Stimulated activated CD8-positive, alpha-beta memory T cell treated with anti-CD3 and anti-CD28 coated beads, Interleukin-4, amount 100 ng/mL, for 1 hour (primary cell): Measurements from ENCODE around the gene FAM168B.
"Not testable (repeated sequence)": the region's sequence is repeated elsewhere in the genome, so short reads cannot be mapped to it uniquely, and the experiment has no call there.

Experiments used
- DNase-seq, 2 donors: peaks; one replicate each; pipeline ENCODE4 v3.0.0-alpha.2; 2020; ENCODE audit warnings: low read depth in 2 of 2, low spot score in 1 of 2

Gene FAM168B

DNA sequence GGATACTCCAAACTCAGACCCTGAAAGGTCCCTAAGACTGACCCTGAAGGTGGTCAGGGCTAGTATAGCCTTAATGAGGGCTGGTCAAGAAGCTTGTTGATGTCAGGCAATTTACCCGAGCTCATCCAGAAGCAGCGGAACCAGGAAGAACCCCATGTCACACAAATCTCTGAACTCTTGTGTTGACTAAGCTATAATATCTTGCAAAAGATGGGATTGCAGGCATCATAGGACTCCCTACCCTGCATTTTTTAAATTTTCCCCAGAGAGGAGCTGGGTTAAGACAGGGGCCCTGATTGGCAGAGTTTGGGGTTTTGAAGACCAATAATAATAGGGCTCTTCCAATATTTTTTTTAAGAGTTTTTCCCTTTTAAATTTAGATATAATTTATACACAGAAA, 9.9 kb upstream of the FAM168B start:
- no peak for DNase-seq

DNA sequence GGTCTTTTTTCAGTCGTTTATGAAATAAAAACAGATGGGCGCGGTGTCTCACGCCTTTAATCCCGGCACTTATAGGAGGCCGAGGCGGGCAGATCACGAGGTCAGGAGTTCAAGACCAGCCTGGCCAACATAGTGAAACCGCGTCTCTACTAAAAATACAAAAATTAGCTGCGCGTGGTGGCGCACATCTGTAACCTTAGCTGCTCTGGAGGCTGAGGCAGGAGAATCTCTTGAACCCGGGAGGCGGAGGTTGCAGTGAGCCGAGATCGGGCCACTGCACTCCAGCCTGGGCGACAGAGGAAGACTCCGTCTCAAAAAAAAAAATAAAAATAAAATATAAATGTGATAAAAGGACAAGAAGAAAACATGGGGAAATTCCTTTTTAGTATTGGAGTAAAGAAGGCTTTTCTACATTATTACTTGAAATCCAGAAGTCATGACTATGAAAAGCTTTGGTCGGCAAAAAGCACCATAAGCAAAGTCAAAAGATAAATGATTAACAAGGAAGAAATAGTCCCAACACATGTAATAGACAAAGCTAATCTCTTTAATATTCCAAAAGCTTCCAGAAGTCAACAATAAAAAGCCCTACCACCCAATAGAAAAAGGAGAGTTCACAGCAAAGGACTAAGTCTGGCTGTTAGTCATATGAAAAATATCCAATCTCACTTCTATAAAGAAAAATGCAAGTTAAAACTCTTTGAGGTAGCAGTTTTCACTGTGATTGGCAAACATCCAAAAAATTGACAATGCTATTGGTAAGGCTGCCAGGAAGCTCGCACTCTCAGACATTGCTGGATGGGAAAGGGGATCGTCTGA, 1.4 kb upstream of the FAM168B start:
- no peak for DNase-seq

DNA sequence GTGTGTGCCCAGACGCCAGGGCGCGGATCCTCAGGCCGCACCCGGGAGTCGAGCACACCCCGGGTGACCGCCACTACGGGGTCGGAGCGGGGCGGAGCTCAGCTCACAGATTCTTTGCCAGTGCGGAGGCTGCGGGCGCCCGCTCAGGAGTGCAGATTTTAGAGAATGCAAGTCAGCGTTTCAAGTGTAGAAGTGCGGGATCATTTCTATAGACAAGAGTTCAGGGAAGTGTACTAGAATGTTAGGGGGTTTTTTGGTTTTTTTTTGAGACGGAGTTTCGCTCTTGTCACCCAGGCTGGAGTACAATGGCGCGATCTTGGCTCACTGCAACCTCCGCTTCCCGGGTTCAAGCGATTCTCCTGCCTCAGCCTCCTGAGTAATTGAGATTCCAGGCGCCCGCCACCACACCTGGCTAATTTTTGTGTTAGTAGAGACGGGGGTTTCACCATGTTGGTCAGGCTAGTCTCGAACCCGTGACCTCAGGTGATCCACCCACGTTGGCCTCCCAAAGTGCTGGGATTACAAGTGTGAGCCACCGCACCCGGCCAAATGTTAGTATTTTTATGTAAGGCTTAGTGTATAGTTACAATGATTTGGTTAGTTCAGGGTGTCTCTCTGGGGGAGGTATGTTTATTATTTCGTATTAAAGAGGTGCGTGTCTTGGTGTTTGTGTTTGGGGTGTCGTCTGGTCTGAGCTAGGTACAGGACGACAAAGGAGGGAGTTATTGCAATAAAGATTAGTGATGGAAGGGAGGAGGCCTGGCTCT, 619 bp upstream of the FAM168B start:
- no peak for DNase-seq

DNA sequence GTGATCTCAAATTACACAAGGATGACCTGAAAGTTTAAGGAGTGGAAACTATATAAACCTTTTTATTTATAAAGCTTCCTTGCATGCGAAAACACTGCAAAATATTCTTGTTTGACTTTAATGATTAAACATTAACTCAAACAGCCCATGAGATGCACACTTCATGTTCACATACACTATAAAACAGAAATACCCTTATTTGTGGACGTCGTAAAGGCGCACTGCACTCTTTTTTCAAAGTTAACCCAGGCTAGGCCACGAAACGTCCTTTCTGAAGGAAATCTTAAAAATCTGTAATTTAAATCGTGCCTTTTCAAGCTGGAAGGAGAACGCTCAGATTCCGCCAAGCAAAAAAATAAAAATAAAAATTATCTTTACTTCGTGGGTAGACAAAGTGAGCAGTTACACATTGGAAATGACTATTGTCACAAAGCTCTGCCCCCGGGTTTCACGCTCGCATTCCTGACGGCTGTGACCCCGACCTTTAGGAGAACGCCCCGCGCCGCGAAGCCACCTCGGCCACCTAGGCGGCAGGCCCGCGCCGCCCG, 728 bp downstream of the FAM168B start:
- DNase-seq = no peak

DNA sequence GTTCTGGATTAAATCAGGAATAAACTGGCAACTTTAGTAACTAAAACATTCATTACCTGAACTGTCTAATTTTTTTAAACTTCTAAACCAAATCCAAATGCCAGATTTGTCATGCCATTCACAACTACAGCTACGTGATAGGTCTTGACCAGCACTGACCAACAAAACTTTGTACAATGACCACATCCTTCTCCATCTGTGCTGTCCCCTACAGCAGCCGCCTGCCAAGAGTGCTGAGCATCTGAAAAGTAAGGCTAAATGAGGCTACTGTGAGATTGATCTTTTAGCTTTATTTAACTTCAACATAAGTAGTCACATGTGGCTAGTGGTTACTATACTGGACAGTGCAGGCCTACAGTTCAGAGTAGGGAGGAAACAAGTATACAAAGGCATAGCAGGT, 7.6 kb downstream of the FAM168B start:
- DNase-seq = no peak

DNA sequence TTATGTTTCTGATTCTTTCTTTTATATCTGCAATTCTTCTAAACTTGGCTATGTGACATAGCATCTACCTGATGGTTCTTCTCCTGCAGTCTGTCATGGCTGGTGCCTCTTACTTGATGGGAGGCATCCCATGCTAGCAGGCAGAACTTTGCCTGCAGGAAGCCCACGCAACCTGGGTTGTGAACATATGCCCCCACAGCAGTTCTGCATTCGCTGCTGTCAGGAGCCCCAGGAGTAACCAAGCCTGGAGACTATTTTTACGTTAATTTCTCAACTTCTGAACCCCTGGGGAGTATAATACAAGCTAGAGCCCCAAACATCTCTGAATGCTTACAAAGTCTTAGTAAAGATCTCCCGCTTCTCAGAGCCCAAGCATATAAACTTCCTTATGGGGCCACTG, 12.1 kb downstream of the FAM168B start:
- no peak for DNase-seq

DNA sequence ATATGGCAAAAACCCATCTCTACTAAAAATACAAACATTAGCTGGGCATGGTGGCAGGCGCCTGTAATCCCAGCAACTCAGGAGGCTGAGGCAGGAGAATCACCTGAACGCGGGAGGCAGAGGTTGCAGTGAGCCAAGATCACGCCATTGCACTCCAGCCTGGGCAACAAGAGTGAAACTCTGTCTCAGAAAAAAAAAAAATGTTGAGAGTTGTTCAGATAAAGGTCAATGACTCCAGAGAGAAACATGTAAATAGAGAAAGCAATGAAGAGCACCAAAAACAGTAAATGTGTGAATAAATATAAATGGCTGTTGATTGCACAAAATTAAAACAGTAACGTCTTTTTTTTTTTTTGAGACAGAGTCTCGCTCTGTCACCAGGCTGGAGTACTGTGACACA, 13.3 kb downstream of the FAM168B start:
- DNase-seq = not testable (repeated sequence)

DNA sequence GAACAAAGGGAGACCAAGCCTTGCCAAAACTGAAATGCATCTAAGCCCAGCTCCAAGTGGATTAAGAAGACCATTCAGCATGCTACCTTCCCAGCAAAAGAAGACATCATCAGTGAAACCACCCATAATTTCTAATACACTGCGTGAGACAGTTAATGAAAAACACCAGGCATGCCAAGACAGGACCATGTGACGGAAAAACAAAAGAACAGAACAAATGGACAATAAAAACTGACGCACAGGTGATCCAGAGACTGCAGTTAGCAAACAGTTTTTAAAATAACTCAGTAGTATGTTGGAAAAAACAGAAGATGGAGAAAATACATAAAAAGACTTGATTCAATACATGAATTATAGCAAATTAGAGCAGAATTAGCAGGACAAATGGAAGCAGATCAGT, 15.3 kb downstream of the FAM168B start:
- no peak for DNase-seq

DNA sequence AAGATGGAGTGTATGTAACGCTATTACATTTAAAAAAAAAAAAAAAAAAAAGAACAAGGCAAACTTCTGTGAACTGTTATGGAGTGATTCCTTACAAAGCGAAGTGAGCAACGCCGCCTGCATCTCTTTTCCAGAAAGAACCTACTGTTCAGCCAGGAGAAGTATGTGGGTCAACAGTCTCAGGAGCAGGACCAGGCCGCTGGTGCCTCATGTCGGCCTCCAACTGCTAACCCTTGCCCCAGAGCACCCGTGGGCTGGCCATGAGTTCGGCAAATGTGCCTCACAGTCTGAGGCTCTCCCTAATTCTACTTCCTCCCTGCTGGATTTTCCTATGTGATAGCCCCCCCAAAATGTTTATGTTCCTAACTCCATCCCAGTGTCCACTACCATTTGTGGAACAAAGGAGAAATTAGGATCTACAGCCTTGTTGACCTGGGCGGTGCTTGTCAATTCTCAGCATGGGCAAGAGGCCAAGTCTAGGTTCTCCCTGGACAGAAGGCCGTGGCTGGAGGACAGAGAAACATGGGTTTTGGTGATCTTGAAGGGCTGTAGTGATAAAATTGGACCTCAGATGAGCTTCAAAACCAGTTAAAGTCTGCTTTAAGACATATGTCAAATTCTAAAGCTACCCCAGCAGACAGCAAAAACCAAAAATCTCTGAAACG, 15.9 kb downstream of the FAM168B start:
- no peak for DNase-seq

DNA sequence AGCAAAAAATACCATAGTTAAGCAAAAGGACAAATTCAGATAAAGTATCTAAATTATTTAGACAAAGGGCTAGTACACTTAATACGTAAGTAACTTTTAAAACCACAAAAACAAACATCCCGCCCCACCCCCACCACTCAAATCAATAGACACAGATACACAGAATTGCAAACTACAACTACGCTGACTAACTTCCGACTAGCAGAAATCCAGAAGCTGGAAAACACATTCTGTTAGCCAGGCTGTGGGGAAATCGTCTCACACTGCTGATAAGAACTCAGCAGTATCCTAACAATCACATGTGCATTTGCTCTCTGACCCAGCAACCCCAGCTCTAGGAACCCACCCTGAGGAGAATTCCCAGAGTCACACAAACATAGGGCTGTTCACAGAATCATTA, 16.6 kb downstream of the FAM168B start:
- DNase-seq = no peak

DNA sequence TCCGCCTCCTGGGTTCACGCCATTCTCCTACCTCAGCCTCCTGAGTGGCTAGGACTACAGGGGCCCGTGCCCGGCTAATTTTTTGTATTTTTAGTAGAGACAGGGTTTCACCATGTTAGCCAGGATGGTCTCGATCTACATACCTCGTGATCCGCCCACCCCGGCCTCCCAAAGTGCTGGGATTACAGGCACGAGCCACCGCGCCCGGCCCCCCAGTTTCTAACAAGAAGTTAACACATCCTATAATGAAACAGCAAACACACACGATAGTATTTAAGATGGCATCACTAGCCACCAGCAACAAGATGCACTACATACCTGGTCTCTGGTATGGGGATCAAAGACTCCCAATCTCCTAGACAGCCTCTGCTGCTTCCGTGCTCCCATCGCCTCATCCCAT, 17.7 kb downstream of the FAM168B start:
- DNase-seq = not testable (repeated sequence)

DNA sequence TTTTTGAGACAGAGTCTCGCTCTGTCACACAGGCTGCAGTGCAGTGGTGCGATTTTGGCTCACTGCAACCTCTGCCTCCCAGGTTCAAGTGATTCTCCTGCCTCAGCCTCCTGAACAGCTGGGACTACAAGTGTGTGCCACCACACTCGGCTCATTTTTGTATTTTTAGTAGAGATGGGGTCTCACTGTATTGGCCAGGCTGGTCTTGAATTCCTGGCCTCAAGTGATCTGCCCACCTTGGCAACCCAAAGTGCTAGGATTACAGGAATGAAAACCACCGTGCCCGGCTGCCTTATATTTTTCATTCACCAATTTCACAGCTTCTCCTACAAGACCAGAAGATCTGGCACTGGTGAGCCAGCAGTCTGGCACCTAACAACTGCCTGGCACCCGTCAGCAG, 25.1 kb downstream of the FAM168B start:
- not testable (repeated sequence) for DNase-seq

DNA sequence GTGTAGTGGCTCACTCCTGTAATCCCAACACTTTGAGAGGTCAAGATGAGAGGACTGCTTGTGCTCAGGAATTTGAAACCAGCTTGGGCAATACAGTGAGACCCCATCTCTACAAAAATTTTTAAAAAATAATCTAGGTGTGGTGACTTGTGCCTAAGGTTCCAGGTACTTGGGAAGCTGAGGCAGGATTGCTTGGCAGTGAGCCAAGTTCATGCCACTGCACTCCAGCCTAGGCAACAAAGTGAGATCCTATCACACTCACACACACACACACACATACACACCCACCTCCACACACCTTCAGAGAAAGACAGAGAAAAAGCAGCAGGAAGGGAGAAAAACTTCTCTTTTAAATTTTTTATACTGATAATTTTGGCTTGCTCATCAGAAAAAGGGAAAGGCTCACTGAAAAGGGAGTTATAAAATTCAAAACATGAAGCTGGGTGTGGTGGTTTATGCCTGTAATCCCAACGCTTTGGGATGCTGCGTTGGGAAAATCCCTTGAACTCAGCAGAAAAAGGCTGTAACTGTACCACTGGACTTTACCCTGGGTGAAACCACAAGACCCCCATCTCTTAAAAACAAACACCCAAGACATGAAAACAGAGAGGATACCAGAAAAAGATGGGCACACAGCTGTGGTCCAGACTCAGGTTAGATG, 25.7 kb downstream of the FAM168B start:
- no peak for DNase-seq

DNA sequence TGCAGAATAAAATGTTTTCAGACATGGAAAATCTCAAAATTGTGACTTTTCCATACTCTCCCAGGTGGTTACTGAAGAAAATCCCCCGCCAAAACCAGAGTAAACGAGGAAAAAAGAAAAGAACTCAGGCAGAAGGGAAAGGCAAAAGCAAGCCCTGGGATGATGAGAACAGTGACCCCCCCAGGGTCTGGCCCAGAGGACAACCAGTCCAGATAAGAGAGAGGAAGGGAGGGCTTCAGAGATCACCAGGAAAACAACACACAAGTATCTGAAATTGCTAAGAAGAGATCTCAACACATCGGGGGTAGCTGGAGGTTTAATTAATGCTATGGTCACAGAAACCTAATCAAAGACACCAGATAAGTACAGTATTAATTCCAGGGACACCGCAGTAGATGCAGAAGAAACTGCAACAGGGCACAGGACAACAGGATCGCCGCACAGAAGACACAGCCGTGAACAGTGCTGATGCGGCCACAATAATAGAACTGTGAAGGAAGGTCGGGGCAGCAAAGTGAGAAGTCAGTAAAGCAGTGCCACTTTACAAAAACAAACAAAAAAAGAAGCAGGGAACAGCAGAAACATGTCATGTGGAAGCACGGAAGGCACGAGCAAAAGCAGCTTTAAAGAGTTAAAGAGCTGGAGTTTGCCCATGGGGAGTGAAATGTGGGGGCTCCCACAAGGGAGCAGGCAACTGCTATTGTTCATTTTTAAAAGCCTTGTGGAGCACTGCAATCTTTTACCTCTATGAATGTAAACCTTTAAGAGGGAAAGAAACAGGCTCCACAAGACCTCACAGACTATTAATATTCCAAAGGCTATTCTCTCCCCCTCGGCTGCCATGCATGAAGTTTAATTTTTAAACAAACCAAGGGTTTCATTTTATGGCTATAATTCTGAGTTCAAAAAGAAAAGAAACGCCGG, 28.4 kb downstream of the FAM168B start:
- no peak for DNase-seq

DNA sequence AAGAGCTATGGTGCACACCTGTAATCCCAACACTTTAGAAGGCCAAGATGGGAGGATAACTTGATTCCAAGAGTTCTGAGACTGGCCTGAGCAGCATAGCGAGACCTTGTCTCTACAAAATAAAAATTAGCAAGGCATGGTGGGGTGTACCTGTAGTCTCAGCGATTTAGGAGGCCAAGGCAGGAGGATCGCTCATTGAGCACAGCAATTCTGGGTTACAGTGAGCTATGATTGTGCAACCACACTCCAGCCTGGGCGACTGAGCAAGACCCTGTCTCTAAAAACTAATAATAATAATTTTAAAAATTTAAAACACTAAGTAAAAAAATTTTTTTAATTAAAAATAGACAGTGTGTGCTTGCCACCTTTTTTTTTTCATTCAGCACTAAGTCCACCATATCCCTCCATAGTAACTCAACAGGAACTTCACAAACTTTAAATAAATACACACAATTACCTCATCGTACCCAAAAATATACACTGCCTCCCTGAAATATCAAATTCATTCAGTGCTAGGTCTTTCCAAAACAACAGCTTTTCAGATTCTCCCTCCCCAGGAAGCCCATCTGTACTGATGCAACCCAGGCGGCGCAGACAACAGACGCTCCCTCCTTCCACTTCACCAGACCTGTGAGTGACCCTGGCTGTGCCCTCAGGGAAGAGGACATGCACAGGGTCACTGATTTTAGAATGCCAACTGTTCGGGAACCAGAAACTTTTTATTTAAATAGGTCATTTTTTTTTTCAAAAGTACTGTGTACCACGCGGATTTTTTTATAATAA, 29.6 kb downstream of the FAM168B start:
- DNase-seq = no peak

DNA sequence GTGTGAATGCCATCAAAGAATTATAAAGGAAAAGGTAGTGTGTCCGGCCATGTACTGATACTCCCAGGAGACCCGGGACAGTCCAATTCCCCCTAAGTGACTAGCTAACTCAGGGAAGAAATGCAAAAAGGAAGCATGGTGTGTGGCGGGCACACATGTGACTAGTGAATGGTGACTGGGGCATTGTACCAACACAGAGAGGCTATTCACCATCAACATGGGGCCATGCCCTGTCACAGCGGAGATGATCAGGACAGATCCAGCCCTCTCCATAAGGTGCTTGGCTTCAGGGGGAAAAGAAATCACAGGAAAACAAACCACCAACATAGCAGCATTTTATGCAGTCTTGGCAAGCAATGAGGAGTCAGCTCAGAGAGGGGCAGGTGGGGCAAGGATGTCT, 34.3 kb downstream of the FAM168B start:
- no peak for DNase-seq

DNA sequence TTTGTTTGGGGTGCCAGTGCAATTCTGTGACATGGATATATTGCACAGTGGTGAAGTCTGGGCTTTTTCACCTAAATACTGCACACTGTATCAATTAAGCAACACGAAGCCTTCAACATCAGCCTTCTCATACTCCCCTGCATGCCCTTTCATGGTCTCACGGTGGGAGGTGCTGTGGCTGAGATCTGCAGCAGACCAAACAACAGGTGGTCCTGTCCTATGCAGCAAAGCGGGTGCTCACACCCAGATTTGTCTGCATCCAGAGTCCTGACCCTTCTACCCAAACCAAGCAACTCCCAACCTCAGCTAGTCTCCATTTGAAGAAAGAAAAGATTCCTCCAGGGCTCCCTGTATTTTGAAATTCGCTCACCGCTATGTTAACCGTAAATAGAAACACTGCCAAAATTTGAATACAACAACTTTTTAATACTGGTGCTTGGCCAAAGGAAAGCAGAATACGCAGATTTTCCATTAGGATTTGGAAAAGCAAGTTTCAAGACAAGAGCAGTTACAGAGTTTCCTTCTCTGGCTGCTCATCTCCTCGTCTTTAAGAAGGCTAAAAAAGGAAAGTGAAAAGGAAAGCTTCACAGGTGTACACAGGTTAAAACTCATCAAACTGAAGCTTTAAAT, 34.9 kb downstream of the FAM168B start:
- DNase-seq = no peak

DNA sequence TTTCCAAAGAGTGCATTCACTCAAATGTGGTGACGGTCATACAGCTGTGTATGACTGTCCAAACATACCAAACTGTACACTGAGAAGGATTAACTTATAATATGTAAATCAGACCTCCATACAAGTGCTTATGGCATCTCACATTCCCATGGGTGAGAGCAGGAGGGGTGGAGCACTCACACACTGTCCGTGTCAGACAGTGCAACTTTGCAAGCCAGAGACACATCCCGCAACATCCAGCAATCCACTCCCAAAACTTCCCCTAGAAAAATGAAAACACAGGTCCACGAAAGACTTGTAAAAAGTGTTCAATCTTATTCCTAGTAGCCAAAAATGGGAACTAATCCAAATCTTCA, 36.4 kb downstream of the FAM168B start:
- DNase-seq = no peak
